Natural killer cell (primary cell): ENCODE measurements around the gene KLRF2. TPM values are rescaled to one million over a fixed set of nuclear protein-coding genes. Genes with fewer than 3 reads are reported as not detected.

Experiments used
- ATAC-seq, 3 donors: fragments of 150-1000 bp in 2 of 3; fragments of 200-7000 bp in 1 of 3; cut with Tn5 transposase; 1 replicate in 1 of 3; 2 replicates in 2 of 3; pipeline ENCODE4 v1.10.0; 2021; ENCODE audit warnings: mild to moderate bottlenecking in 2 of 3, moderate library complexity in 2 of 3
- DNase-seq, 2 donors: peaks; one replicate each; pipeline versions ENCODE4 v3.0.0 to v3.0.0-alpha.2; 2013 to 2021; ENCODE audit warnings: mixed read lengths in 1 of 2
- H3K27ac ChIP-seq: one replicate; pipeline ENCODE4 v1.5.1; 2013; ENCODE audit warnings: mild to moderate bottlenecking, low read length
- H3K27me3 ChIP-seq: one replicate; pipeline ENCODE4 v1.6.1; 2013; ENCODE audit warnings: low read length; ENCODE audit not compliant: control insufficient read depth, insufficient read depth
- H3K36me3 ChIP-seq: one replicate; pipeline ENCODE4 v1.6.1; 2013; ENCODE audit warnings: low read length; ENCODE audit not compliant: control insufficient read depth, insufficient read depth
- H3K4me1 ChIP-seq: one replicate; pipeline ENCODE4 v1.6.1; 2013; ENCODE audit warnings: low read length; ENCODE audit not compliant: control insufficient read depth, insufficient read depth
- H3K4me3 ChIP-seq: one replicate; pipeline ENCODE4 v1.5.1; 2013; ENCODE audit warnings: low read length
- H3K9me3 ChIP-seq: one replicate; pipeline ENCODE4 v1.6.1; 2013; ENCODE audit warnings: low read length; ENCODE audit not compliant: control insufficient read depth, insufficient read depth
- H3K27ac Mint-ChIP-seq, 2 donors: one replicate each; pipeline ENCODE4 v1.8.0; 2022; ENCODE audit warnings: mild to moderate bottlenecking in 2 of 2, mixed read lengths in 2 of 2, moderate library complexity in 1 of 2
- H3K27me3 Mint-ChIP-seq, 2 donors: one replicate each; pipeline ENCODE4 v1.8.0; 2022; ENCODE audit warnings: low read depth in 2 of 2, mixed read lengths in 2 of 2
- H3K36me3 Mint-ChIP-seq: one replicate; pipeline ENCODE4 v1.8.0; 2022; ENCODE audit warnings: mixed read lengths
- H3K4me1 Mint-ChIP-seq, 2 donors: one replicate each; pipeline ENCODE4 v1.8.0; 2022; ENCODE audit warnings: mixed read lengths in 2 of 2
- H3K4me3 Mint-ChIP-seq: one replicate; pipeline ENCODE4 v1.8.0; 2022; ENCODE audit warnings: mild to moderate bottlenecking, moderate library complexity, mixed read lengths
- H3K9me3 Mint-ChIP-seq, 2 donors: one replicate each; pipeline ENCODE4 v1.8.0; 2022; ENCODE audit warnings: mixed read lengths in 2 of 2
- CTCF ChIP-seq: fragments of 200-600 bp; IDR thresholded peaks from one replicate; pipeline ENCODE4 v1.8.0; 2022; ENCODE audit warnings: antibody characterized with exemption
- WGBS: methylation state at CpG from one replicate; pipeline ENCODE4 v1.1.7; 2013; ENCODE audit warnings: missing lambda C conversion rate; ENCODE audit not compliant: insufficient coverage; 5-methylcytosine and 5-hydroxymethylcytosine counted together
- intact Hi-C: fragments of 100-400 bp; cut with micrococcal nuclease; formaldehyde crosslinking; loops from one replicate; pipeline ENCODE4 v1.14.2; 2022
- total RNA-seq, 4 donors: library from RNA; stranded (reverse); fragments of 120-200 nt in 1 of 4; gene quantifications; one replicate each; pipeline versions ENCODE4 v1.2.3 to v1.2.4, GENCODE V29; 2013 to 2022

KLRF2 gene
- total RNA-seq, 3 donors from 2014 or later (not counting 1 experiment from before 2014, with no cell fraction given): not detected

- Mint-ChIP-seq H3K36me3 (no peaks in the 10 kb centered on the region), H3K27me3 (peaks cover 4 to 11% of the 10 kb centered on the region in 2 donors), H3K27ac (no peak overlapping the region), H3K4me1 (peaks cover 0 to 6% of the 10 kb centered on the region in 2 donors), H3K4me3 (no peak overlapping the region), H3K9me3 (peaks cover 0 to 2% of the 10 kb centered on the region in 2 donors)
- WGBS: 91% methylated on average over 6 of the region's 6 CpGs
- TF ChIP-seq CTCF: no peak
- no peak for ATAC-seq
- DNase-seq: no peak
- Histone ChIP-seq H3K4me3 (no peak overlapping the region), H3K27ac (no peak overlapping the region), H3K4me1 (no peaks in the 10 kb centered on the region), H3K27me3 (no peaks in the 10 kb centered on the region), H3K9me3 (peaks cover 5% of the 10 kb centered on the region), H3K36me3 (no peaks in the 10 kb centered on the region)
- intact Hi-C loops: no loop called here
Measured at GRCh38 chr12:9897535-9897934, 16.2 kb downstream of the KLRF2 start.

- ATAC-seq: no peak
- Mint-ChIP-seq H3K27me3 (peaks cover 4% of the 10 kb centered on the region in 2 donors), H3K27ac (no peak overlapping the region), H3K4me3 (no peak overlapping the region), H3K36me3 (peaks cover 8% of the 10 kb centered on the region), H3K9me3 (peaks cover 0 to 9% of the 10 kb centered on the region in 2 donors), H3K4me1 (peaks cover 0 to under 1% of the 10 kb centered on the region in 2 donors)
- no peak for TF ChIP-seq CTCF
- DNase-seq: no peak
- Histone ChIP-seq H3K27me3 (no peaks in the 10 kb centered on the region), H3K9me3 (peaks cover 10% of the 10 kb centered on the region), H3K27ac (no peak overlapping the region), H3K4me1 (no peaks in the 10 kb centered on the region), H3K36me3 (no peaks in the 10 kb centered on the region), H3K4me3 (no peak overlapping the region)
- WGBS: 100% methylated on average over 1 of the region's 2 CpGs
- intact Hi-C loops: no loop called here
Measured at GRCh38 chr12:9899209-9899608, 17.9 kb downstream of the KLRF2 start.

GRCh38 chr12:9900930-9901329 lies 19.6 kb downstream of the KLRF2 start:
- ATAC-seq: no peak
- Mint-ChIP-seq H3K27me3 (peaks cover 0 to 4% of the 10 kb centered on the region in 2 donors), H3K36me3 (peaks cover 8% of the 10 kb centered on the region), H3K9me3 (peaks cover 0 to 9% of the 10 kb centered on the region in 2 donors), H3K4me3 (no peak overlapping the region), H3K27ac (no peak overlapping the region), H3K4me1 (peaks cover 0 to under 1% of the 10 kb centered on the region in 2 donors)
- no peaks in the 10 kb centered on the region for H3K27me3 ChIP-seq
- no peaks in the 10 kb centered on the region for H3K36me3 ChIP-seq
- H3K9me3 ChIP-seq: peaks cover 10% of the 10 kb centered on the region
- no peak overlapping the region for H3K4me3 ChIP-seq
- 100% methylated on average over 2 of the region's 2 CpGs for WGBS
- no peak for DNase-seq
- H3K27ac ChIP-seq: no peak overlapping the region
- intact Hi-C loops: no loop called here
- TF ChIP-seq CTCF: no peak
- H3K4me1 ChIP-seq: no peaks in the 10 kb centered on the region

GRCh38 chr12:9902539-9903228 lies 21.4 kb downstream of the KLRF2 start:
- Mint-ChIP-seq H3K27me3 (peaks cover 0 to 4% of the 10 kb centered on the region in 2 donors), H3K36me3 (peaks cover 8% of the 10 kb centered on the region), H3K4me3 (no peak overlapping the region), H3K4me1 (peaks cover 18% of the 10 kb centered on the region in 2 donors), H3K27ac (no peak overlapping the region), H3K9me3 (peaks cover 0 to 9% of the 10 kb centered on the region in 2 donors)
- intact Hi-C loops: no loop called here
- Histone ChIP-seq H3K27me3 (no peaks in the 10 kb centered on the region), H3K27ac (no peak overlapping the region), H3K9me3 (peaks cover 10% of the 10 kb centered on the region), H3K36me3 (no peaks in the 10 kb centered on the region), H3K4me3 (no peak overlapping the region), H3K4me1 (peaks cover 3% of the 10 kb centered on the region)
- TF ChIP-seq CTCF: no peak
- WGBS: 83% methylated on average over 7 of the region's 7 CpGs
- no peak for DNase-seq
- ATAC-seq: no peak
